H1 (cell line): ENCODE results near the gene MINPP1. TPM values are rescaled to one million over a fixed set of nuclear protein-coding genes. Genes with fewer than 3 reads are reported as not detected.

Source experiments
- CTCF ChIA-PET: fragments of 300-600 bp; sonication (Branson Sonifier 250); formaldehyde crosslinking; loops from one replicate; lab custom pipeline; 2021; ENCODE audit not compliant: partially characterized antibody; lab: Charles Lee
- POLR2A ChIA-PET: fragments of 300-600 bp; sonication (Branson Sonifier 250); formaldehyde crosslinking; loops from one replicate; lab custom pipeline; 2021; ENCODE audit warnings: inconsistent platforms; ENCODE audit not compliant: partially characterized antibody; lab: Charles Lee
- DNase-seq, 2 experiments: peaks; one replicate each; pipeline versions ENCODE4 v3.0.0 to v3.0.0-alpha.2; 2010 to 2022; ENCODE audit warnings: low spot score in 2 of 2, low read depth in 1 of 2, mixed read lengths in 1 of 2
- FAIRE-seq: peaks from 2 replicates; lab custom pipeline; 2011; peaks lifted over from hg19 to GRCh38; lab: Jason Lieb, UNC
- H2AFZ ChIP-seq: 2 replicates; pipeline ENCODE4 v1.8.1; 2012; ENCODE audit warnings: low read length, inconsistent platforms
- H2AK5ac ChIP-seq: 2 replicates; pipeline ENCODE4 v1.6.1; 2013; ENCODE audit warnings: low read depth, low read length
- H2BK120ac ChIP-seq: replicated peaks from 2 replicates; pipeline ENCODE3; 2013; ENCODE audit warnings: low read depth, low read length, inconsistent platforms
- H2BK12ac ChIP-seq: 2 replicates; pipeline ENCODE4 v1.6.1; 2013; ENCODE audit warnings: low read depth, low read length
- H2BK15ac ChIP-seq: 2 replicates; pipeline ENCODE4 v1.6.1; 2013; ENCODE audit warnings: low read length
- H2BK20ac ChIP-seq: 2 replicates; pipeline ENCODE4 v1.6.1; 2013; ENCODE audit warnings: low read length
- H2BK5ac ChIP-seq: 2 replicates; pipeline ENCODE4 v1.6.1; 2013; ENCODE audit warnings: low read depth, low read length
- H3K14ac ChIP-seq: 2 replicates; pipeline ENCODE4 v1.6.1; 2013; ENCODE audit warnings: inconsistent platforms; ENCODE audit not compliant: insufficient read length
- H3K18ac ChIP-seq: 2 replicates; pipeline ENCODE4 v1.6.1; 2013; ENCODE audit warnings: low read length; ENCODE audit errors: extremely low read depth
- H3K23ac ChIP-seq: 2 replicates; pipeline ENCODE4 v1.6.1; 2013; ENCODE audit warnings: inconsistent platforms; ENCODE audit not compliant: insufficient read length
- H3K23me2 ChIP-seq: 2 replicates; pipeline ENCODE4 v1.6.1; 2013; ENCODE audit warnings: low read depth, low read length
- H3K27ac ChIP-seq: 2 replicates; pipeline ENCODE4 v1.6.1; 2011; ENCODE audit warnings: low read depth, low read length, inconsistent platforms
- H3K27me3 ChIP-seq, 4 experiments: replicated peaks in 1 of 4; 1 replicate in 1 of 4; 2 replicates in 3 of 4; pipeline versions ENCODE4 v1.6.1 to v1.8.1; 2011 to 2013; ENCODE audit warnings: low read length in 3 of 4, mild to moderate bottlenecking in 3 of 4, inconsistent platforms in 2 of 4, mixed read lengths in 2 of 4, moderate library complexity in 1 of 4; ENCODE audit not compliant: control insufficient read depth in 3 of 4, insufficient read depth in 3 of 4; ENCODE audit errors: extremely low read depth in 1 of 4
- H3K36me3 ChIP-seq, 4 experiments: 2 replicates each; pipeline versions ENCODE4 v1.6.1 to v1.8.1; 2011 to 2013; ENCODE audit warnings: mild to moderate bottlenecking in 4 of 4, low read length in 3 of 4, moderate library complexity in 2 of 4, control low read depth in 1 of 4, inconsistent platforms in 1 of 4; ENCODE audit not compliant: insufficient read depth in 4 of 4, control insufficient read depth in 2 of 4
- H3K4ac ChIP-seq: replicated peaks from 2 replicates; pipeline ENCODE3; 2013; ENCODE audit warnings: low read length, low read depth, mixed read lengths, inconsistent platforms; ENCODE audit not compliant: insufficient read length
- H3K4me1 ChIP-seq, 4 experiments: replicated peaks in 1 of 4; 1 replicate in 1 of 4; 2 replicates in 3 of 4; pipeline versions ENCODE4 v1.6.1 to v1.8.1; 2011 to 2013; ENCODE audit warnings: low read length in 3 of 4, inconsistent platforms in 2 of 4, mixed read lengths in 1 of 4; ENCODE audit not compliant: insufficient read depth in 4 of 4, control insufficient read depth in 3 of 4
- H3K4me2 ChIP-seq, 2 experiments: 2 replicates each; pipeline versions ENCODE4 v1.6.1 to v1.8.1; 2011 to 2013; ENCODE audit warnings: low read depth in 2 of 2, low read length in 2 of 2, control low read depth in 1 of 2, inconsistent platforms in 1 of 2, mild to moderate bottlenecking in 1 of 2; ENCODE audit not compliant: insufficient read depth in 1 of 2
- H3K4me3 ChIP-seq, 4 experiments: fragments of 200-600, 300-600 bp in 1 of 4; sonication (generic), shearing (Covaris generic), sonication (Bioruptor Twin) in 1 of 4; 2 replicates each; pipeline versions ENCODE4 v1.5.1 to v1.8.1; 2011 to 2016; ENCODE audit warnings: low read length in 4 of 4, low read depth in 3 of 4, control low read depth in 2 of 4, inconsistent platforms in 2 of 4, mild to moderate bottlenecking in 2 of 4, mixed read lengths in 1 of 4, moderate library complexity in 1 of 4; ENCODE audit not compliant: insufficient read depth in 2 of 4; ENCODE audit errors: extremely low read depth in 1 of 4
- H3K56ac ChIP-seq: replicated peaks from 2 replicates; pipeline ENCODE3; 2013; ENCODE audit warnings: low read depth, mild to moderate bottlenecking, mixed read lengths, low read length, inconsistent platforms; ENCODE audit not compliant: insufficient read length
- H3K79me1 ChIP-seq: 2 replicates; pipeline ENCODE4 v1.6.1; 2013; ENCODE audit warnings: low read depth, low read length, control low read depth
- H3K79me2 ChIP-seq, 2 experiments: 2 replicates each; pipeline versions ENCODE4 v1.6.1 to v1.8.1; 2012 to 2013; ENCODE audit warnings: low read length in 2 of 2, mild to moderate bottlenecking in 2 of 2, inconsistent platforms in 1 of 2; ENCODE audit not compliant: insufficient read depth in 2 of 2, control insufficient read depth in 1 of 2
- H3K9ac ChIP-seq, 4 experiments: replicated peaks in 1 of 4; 1 replicate in 1 of 4; 2 replicates in 3 of 4; pipeline versions ENCODE4 v1.6.1 to v1.8.1; 2011 to 2013; ENCODE audit warnings: low read depth in 3 of 4, low read length in 3 of 4, control low read depth in 2 of 4, mild to moderate bottlenecking in 2 of 4, moderate library complexity in 2 of 4, inconsistent platforms in 1 of 4; ENCODE audit errors: extremely low read depth in 1 of 4
- H3K9me3 ChIP-seq, 2 experiments: 2 replicates each; pipeline versions ENCODE4 v1.6.1 to v1.8.1; 2012 to 2013; ENCODE audit warnings: mild to moderate bottlenecking in 2 of 2, moderate library complexity in 2 of 2, control low read depth in 1 of 2, inconsistent platforms in 1 of 2, low read depth in 1 of 2, low read length in 1 of 2, mixed read lengths in 1 of 2; ENCODE audit not compliant: insufficient read depth in 2 of 2
- H4K20me1 ChIP-seq, 2 experiments: replicated peaks in 1 of 2; 2 replicates each; pipeline versions ENCODE3 to v1.8.1; 2011 to 2013; ENCODE audit warnings: inconsistent platforms in 2 of 2, low read length in 2 of 2, mild to moderate bottlenecking in 1 of 2; ENCODE audit not compliant: insufficient read depth in 2 of 2, control insufficient read depth in 1 of 2
- H4K5ac ChIP-seq: 2 replicates; pipeline ENCODE4 v1.6.1; 2013; ENCODE audit warnings: low read length, low read depth, mixed read lengths, inconsistent platforms; ENCODE audit not compliant: insufficient read length
- H4K8ac ChIP-seq: 2 replicates; pipeline ENCODE4 v1.8.0; 2013; ENCODE audit warnings: mild to moderate bottlenecking, moderate library complexity, low read length, inconsistent platforms; ENCODE audit not compliant: insufficient read depth; ENCODE audit errors: extremely low read depth
- H4K91ac ChIP-seq: replicated peaks from 2 replicates; pipeline ENCODE3; 2013; ENCODE audit warnings: low read length, mixed read lengths, inconsistent platforms; ENCODE audit not compliant: insufficient read length
- SIX5 ChIP-seq: IDR thresholded peaks from 2 replicates; pipeline ENCODE4 v1.6.1; 2011; ENCODE audit warnings: mild to moderate bottlenecking, low read depth, low read length
- SP2 ChIP-seq: IDR thresholded peaks from 2 replicates; pipeline ENCODE4 v1.6.1; 2012; ENCODE audit warnings: mild to moderate bottlenecking, low read length, inconsistent platforms
- SP4 ChIP-seq: IDR thresholded peaks from 2 replicates; pipeline ENCODE4 v1.6.1; 2012; ENCODE audit warnings: low read length, inconsistent platforms
- SUZ12 ChIP-seq: fragments of 200-600 bp; sonication (generic); IDR thresholded peaks from 2 replicates; pipeline ENCODE4 v1.6.1; 2012; ENCODE audit warnings: mild to moderate bottlenecking, inconsistent platforms, low read length, moderate library complexity, mixed read lengths
- TAF7 ChIP-seq: optimal IDR thresholded peaks from 2 replicates; pipeline ENCODE3; 2011; ENCODE audit warnings: low read depth, mild to moderate bottlenecking, inconsistent platforms, low read length, moderate library complexity, borderline replicate concordance
- WGBS, 2 experiments: shearing (Covaris generic) in 1 of 2; methylation state at CpG; one replicate each; pipeline versions ENCODE4 v1.1.6 to v1.1.7; 2013 to 2015; ENCODE audit warnings: low lambda C conversion rate in 2 of 2, mixed read lengths in 2 of 2, inconsistent platforms in 1 of 2, low coverage in 1 of 2, missing lambda C conversion rate in 1 of 2; ENCODE audit not compliant: insufficient replicate concordance in 2 of 2, insufficient coverage in 1 of 2, insufficient read length in 1 of 2; ENCODE audit errors: extremely low coverage in 1 of 2, missing lambda C conversion rate in 1 of 2; 5-methylcytosine and 5-hydroxymethylcytosine counted together
- polyA plus RNA-seq, 7 experiments: library from polyadenylated mRNA; depleted of rRNA in 3 of 7; stranded (reverse) in 5 of 7; unstranded in 2 of 7; fragments of >200 nt in 5 of 7; fragments of 200-250 nt in 2 of 7; gene quantifications; 1 replicate in 5 of 7; 2 replicates in 1 of 7; 4 replicates in 1 of 7; pipeline versions ENCODE4 v1.2.1 to v1.2.3, GENCODE V29; 2011 to 2013; ENCODE audit warnings: missing spikeins in 2 of 7, mixed read lengths in 2 of 7
- total RNA-seq: library from RNA; stranded (reverse); fragmentation: NEBNext Ultra II Directional; extraction: Animal tissue kit (Norgen Biotek cat#: 25700); gene quantifications from 2 replicates; pipeline ENCODE4 v1.2.1, GENCODE V29; 2021

MINPP1 gene
- total and polyA plus RNA-seq, 2 of the 8 experiments (the other 6 are each of a cell fraction or from before 2014, with no cell fraction given): 13.6 to 27.2 TPM

GRCh38 chr10:87534173-87534858 is 29.6 kb downstream of the MINPP1 start:
- H3K36me3 ChIP-seq: peaks cover 0 to 20% (median 9%) of the 10 kb centered on the region in 4 experiments; a peak in 4 of 8 replicates
- H3K9ac ChIP-seq: no peak overlapping the region
- no peak overlapping the region for H2BK5ac ChIP-seq
- no peak overlapping the region for H3K14ac ChIP-seq
- H4K5ac ChIP-seq: no peak overlapping the region
- CTCF ChIA-PET: interaction anchor here (0.7 to 2.0 kb wide), 13 partner anchors 10 to 256 kb away, joined by 3 to 6 read pairs (median 3); partner anchors contain the start of gene PAPSS2
- no peak overlapping the region for H3K23ac ChIP-seq
- no peak overlapping the region for H3K4ac ChIP-seq
- no peak overlapping the region for H3K56ac ChIP-seq
- no peak overlapping the region for H2BK120ac ChIP-seq
- no peak overlapping the region for H2AFZ ChIP-seq
- no peak for DNase-seq
- peaks cover 0 to 2% of the 10 kb centered on the region in 2 experiments for H4K20me1 ChIP-seq
- no peak overlapping the region; the same call in 1 of the 2 replicates for H3K27ac ChIP-seq
- no peaks in the 10 kb centered on the region for H3K79me1 ChIP-seq
- no peak overlapping the region for H2BK20ac ChIP-seq
- no peak for FAIRE-seq
- WGBS, 2 experiments: 81% methylated on average over 3 of the region's 3 CpGs; no CpG with 5 or more reads in 1 of the 2 experiments
- no peak overlapping the region for H2BK15ac ChIP-seq
- TF ChIP-seq SP2: no peak
- TF ChIP-seq TAF7: no peak
- no peak for TF ChIP-seq SUZ12
- no peak for TF ChIP-seq SIX5
- TF ChIP-seq SP4: no peak
- no peak overlapping the region for H4K8ac ChIP-seq
- H3K23me2 ChIP-seq: no peaks in the 10 kb centered on the region
- peaks cover 0 to 7% (median 0%) of the 10 kb centered on the region in 4 experiments; a peak in 1 of 7 replicates for H3K4me1 ChIP-seq
- H3K27me3 ChIP-seq: no peaks in the 10 kb centered on the region
- no peak overlapping the region for H3K18ac ChIP-seq
- no peak overlapping the region for H2AK5ac ChIP-seq
- H3K79me2 ChIP-seq: no peaks in the 10 kb centered on the region; a peak in 1 of 4 replicates
- no peak overlapping the region for H4K91ac ChIP-seq
- POLR2A ChIA-PET: interaction anchor here (0.5 kb wide), 1 partner anchor 29 kb away, joined by 3 read pairs; no protein-coding TSS in a partner anchor
- H3K4me3 ChIP-seq: no peak overlapping the region
- H3K4me2 ChIP-seq: no peak overlapping the region
- no peak overlapping the region for H2BK12ac ChIP-seq
- H3K9me3 ChIP-seq: peaks cover 13 to 19% of the 10 kb centered on the region in 2 experiments
